Esophagus mucosa (tissue), 1 donor: ENCODE measurements around the gene ATP6AP1. TPM values are rescaled to one million over a fixed set of nuclear protein-coding genes. Genes with fewer than 3 reads are reported as not detected.

Experiments
- ATAC-seq: fragments of 200-7000 bp; cut with Tn5 transposase; one replicate; pipeline ENCODE4 v1.9.1; 2020
- total RNA-seq: library from RNA; stranded (reverse); gene quantifications from one replicate; pipeline ENCODE4 v1.2.4, GENCODE V29; 2023
- donor health status: DM: yes; HTN: yes; CAD: no.

ATP6AP1 gene
- total RNA-seq, 1 donor from 2014 or later = 63.2 TPM

GRCh38 chrX:154430916-154431315 lies 2.4 kb downstream of the ATP6AP1 start:
- peak; percentile 14 for ATAC-seq

- no peak for ATAC-seq
Measured at GRCh38 chrX:154431341-154431740, 2.9 kb downstream of the ATP6AP1 start.

GRCh38 chrX:154432210-154432609 lies 3.7 kb downstream of the ATP6AP1 start:
- no peak for ATAC-seq

GRCh38 chrX:154433605-154434004 lies 5.1 kb downstream of the ATP6AP1 start:
- ATAC-seq = no peak

- ATAC-seq = no peak
Measured at GRCh38 chrX:154434394-154435168, 6.1 kb downstream of the ATP6AP1 start.

GRCh38 chrX:154435171-154435733 lies 6.8 kb downstream of the ATP6AP1 start:
- ATAC-seq = no peak

GRCh38 chrX:154436374-154436982 lies 8.0 kb downstream of the ATP6AP1 start:
- ATAC-seq = peak; percentile 7

GRCh38 chrX:154436983-154437752 lies 8.7 kb downstream of the ATP6AP1 start, which contains the start of gene GDI1:
Gene GDI1, plus strand, starts transcription at chrX:154437154. Its CDS starts 101 bp downstream, at chrX:154437255.
- ATAC-seq = peak; percentile 36

GRCh38 chrX:154437971-154438893 lies 9.8 kb downstream of the ATP6AP1 start:
- ATAC-seq = no peak

- no peak for ATAC-seq
Measured at GRCh38 chrX:154439841-154440240, 11.4 kb downstream of the ATP6AP1 start.

- ATAC-seq = no peak
Measured at GRCh38 chrX:154440623-154441357, 12.3 kb downstream of the ATP6AP1 start.

GRCh38 chrX:154441564-154441963 lies 13.1 kb downstream of the ATP6AP1 start:
- no peak for ATAC-seq

GRCh38 chrX:154441984-154442707 lies 13.7 kb downstream of the ATP6AP1 start:
- ATAC-seq = peak; percentile 64

- ATAC-seq = no peak
Measured at GRCh38 chrX:154443479-154443910, 15.0 kb downstream of the ATP6AP1 start.

GRCh38 chrX:154443992-154444754 lies 15.7 kb downstream of the ATP6AP1 start, which contains the start of gene FAM50A:
Gene FAM50A, plus strand, starts transcription at chrX:154444141. Its CDS starts 95 bp downstream, at chrX:154444236.
- peak; percentile 66 for ATAC-seq

- ATAC-seq = no peak
Measured at GRCh38 chrX:154444755-154445246, 16.3 kb downstream of the ATP6AP1 start.

GRCh38 chrX:154445776-154446175 lies 17.3 kb downstream of the ATP6AP1 start:
- ATAC-seq = no peak

GRCh38 chrX:154446430-154446829 lies 18.0 kb downstream of the ATP6AP1 start:
- ATAC-seq = no peak

- ATAC-seq = no peak
Measured at GRCh38 chrX:154448484-154448883, 20.0 kb downstream of the ATP6AP1 start.
